Bronchial epithelial cell (primary cell): ENCODE results near the gene MTURN. TPM values are rescaled to one million over a fixed set of nuclear protein-coding genes. Genes with fewer than 3 reads are reported as not detected.

Experiments
- DNase-seq: peaks from one replicate; pipeline ENCODE4 v3.0.0-alpha.2; 2010; ENCODE audit warnings: low read depth
- FAIRE-seq: peaks from 2 replicates; lab custom pipeline; 2011; peaks lifted over from hg19 to GRCh38; lab: Jason Lieb, UNC
- H3K27me3 ChIP-seq: 2 replicates; pipeline ENCODE4 v1.5.1; 2011; ENCODE audit warnings: low read length; ENCODE audit not compliant: control insufficient read depth, insufficient read depth
- H3K36me3 ChIP-seq: 2 replicates; pipeline ENCODE4 v1.5.1; 2011; ENCODE audit warnings: low read length; ENCODE audit not compliant: control insufficient read depth, insufficient read depth
- H3K4me3 ChIP-seq: 2 replicates; pipeline ENCODE4 v1.5.1; 2011; ENCODE audit warnings: mild to moderate bottlenecking, low read depth, low read length, control low read depth
- total RNA-seq: library from RNA; depleted of rRNA; stranded (reverse); fragments of >200 nt; gene quantifications from 2 replicates; pipeline ENCODE4 v1.2.1, GENCODE V29; 2014
- TF ChIP-seq, protein P1 (sequence below): IDR thresholded peaks from 2 replicates; pipeline ENCODE4 v1.5.1; 2011; ENCODE audit warnings: mild to moderate bottlenecking, moderate library complexity, low read length, control low read depth, inconsistent platforms; ENCODE audit not compliant: insufficient read depth, severe bottlenecking

Gene MTURN
- total RNA-seq, 1 donor from 2014 or later: 43.7 TPM

DNA sequence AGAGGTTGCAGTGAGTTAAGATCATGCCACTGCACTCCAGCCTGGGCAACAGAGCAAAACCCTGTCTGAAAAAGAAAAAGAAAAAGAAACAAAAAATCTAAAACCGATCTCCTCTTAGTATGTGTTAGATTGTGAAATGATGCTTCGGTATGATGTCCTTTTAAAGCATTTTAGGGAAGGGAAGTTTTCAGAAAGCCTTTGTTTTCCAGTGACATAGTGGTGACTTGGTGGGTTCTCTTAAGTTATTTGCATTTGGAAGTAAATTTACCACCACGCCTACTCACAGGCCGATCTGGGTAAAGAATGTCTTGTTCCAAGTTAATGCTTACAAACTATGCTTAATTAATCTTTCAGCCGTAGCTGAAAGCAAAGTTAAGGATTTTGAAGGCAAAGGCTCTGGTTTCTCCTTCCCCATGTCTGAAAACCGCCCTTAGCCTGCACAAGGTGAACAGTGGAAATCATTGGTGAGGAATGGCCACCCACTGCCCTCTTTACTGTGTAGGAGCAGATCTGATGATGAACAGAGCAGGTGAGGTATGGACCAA lies 10.7 kb downstream of the MTURN start:
- Histone ChIP-seq H3K36me3 (peaks cover 6% of the 10 kb centered on the region), H3K27me3 (no peaks in the 10 kb centered on the region), H3K4me3 (no peak overlapping the region)
- DNase-seq: no peak
- no peak for FAIRE-seq
- TF ChIP-seq, protein P1, sequence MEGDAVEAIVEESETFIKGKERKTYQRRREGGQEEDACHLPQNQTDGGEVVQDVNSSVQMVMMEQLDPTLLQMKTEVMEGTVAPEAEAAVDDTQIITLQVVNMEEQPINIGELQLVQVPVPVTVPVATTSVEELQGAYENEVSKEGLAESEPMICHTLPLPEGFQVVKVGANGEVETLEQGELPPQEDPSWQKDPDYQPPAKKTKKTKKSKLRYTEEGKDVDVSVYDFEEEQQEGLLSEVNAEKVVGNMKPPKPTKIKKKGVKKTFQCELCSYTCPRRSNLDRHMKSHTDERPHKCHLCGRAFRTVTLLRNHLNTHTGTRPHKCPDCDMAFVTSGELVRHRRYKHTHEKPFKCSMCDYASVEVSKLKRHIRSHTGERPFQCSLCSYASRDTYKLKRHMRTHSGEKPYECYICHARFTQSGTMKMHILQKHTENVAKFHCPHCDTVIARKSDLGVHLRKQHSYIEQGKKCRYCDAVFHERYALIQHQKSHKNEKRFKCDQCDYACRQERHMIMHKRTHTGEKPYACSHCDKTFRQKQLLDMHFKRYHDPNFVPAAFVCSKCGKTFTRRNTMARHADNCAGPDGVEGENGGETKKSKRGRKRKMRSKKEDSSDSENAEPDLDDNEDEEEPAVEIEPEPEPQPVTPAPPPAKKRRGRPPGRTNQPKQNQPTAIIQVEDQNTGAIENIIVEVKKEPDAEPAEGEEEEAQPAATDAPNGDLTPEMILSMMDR: no peak

DNA sequence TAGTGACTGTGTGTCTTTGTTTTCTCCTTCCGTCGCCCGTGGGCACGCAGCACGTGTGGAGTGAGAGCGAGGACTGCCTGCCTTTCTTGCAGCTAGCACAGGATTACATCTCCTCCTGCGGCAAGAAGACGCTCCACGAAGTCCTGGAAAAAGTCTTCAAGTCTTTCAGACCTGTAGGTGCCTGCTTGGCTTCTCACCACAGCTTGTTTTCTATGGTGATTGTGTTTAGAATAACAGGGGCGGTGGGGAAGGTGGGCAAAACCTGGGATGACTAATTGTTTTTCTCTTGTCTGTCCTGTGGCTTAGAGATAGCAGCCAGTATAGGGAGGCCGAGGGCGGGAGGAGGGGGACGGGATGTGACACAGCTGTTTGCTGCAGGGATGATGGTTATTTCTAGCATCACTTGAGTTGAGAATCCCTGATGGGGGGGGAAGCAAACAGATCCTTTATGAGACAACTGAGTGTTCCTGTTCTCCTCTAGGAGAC lies 11.4 kb downstream of the MTURN start:
- no peak for FAIRE-seq

DNA sequence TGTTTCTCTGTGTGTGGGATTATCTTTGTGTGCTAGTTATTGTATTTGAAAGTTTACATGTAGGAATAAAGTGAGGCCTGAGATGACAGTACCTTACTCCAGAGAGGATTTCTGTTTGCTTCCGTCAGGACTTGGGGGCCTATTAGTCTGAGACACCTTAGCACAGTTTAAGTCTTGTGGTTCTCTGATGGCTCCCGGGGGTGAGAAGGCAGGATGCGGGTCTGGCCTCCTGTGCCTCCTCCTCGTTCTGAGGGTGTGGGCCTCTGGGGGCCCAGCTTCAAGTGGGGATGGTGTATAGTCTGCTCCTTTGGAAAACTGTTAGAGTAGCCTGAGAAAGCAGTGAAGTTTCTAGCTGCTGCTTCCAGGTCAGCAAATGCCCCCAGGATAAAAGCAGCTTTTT lies 12.4 kb downstream of the MTURN start:
- no peak for FAIRE-seq
- no peak for DNase-seq
- TF ChIP-seq, protein P1: no peak
- H3K36me3 ChIP-seq: peaks cover 11% of the 10 kb centered on the region
- H3K4me3 ChIP-seq: no peak overlapping the region
- no peaks in the 10 kb centered on the region for H3K27me3 ChIP-seq

More for the DNA sequence above, 11.4 kb downstream of the MTURN start:
- no peak for DNase-seq
- Histone ChIP-seq H3K4me3 (no peak overlapping the region), H3K36me3 (peaks cover 11% of the 10 kb centered on the region), H3K27me3 (no peaks in the 10 kb centered on the region)
- TF ChIP-seq, protein P1: no peak

DNA sequence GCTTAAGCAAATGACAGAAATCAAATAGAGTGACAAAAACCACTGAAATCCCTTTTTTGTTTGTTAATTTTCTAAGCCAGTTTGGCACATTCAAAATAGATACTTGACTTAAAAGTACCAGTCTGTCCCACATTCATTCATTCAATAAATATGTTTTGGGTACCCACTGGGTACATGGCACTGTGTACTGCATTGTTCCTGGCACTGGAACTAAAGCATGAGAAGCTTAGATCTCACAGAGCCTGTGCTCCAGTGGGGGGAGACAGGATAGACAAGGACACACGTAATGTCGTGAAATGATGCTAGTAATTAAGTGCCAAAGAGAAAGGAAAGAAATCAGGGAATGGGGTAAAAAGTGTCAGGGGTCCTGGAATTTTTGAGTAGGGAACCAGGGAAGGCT lies 13.0 kb downstream of the MTURN start:
- TF ChIP-seq, protein P1: no peak
- H3K27me3 ChIP-seq: no peaks in the 10 kb centered on the region
- no peak for FAIRE-seq

DNA sequence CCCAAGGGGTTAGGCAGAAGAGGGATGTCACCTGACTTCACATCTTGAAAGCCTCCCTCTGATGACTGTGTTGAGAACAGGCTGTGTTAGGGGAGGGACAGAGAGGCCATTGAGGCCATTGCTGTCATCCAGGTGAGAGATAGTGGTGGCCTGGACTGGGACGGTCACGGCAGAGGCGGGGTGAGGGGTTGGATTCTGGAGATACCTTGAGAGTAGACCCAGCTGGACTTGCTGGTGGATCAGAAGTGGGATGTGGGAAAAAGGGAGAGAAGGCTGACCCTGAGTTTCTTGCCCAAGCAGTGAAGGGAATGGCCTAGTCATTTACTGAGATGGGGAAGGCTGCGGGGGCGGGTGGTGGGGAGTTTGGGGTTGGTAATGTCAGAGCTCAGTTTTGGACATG lies 13.6 kb downstream of the MTURN start:
- no peak overlapping the region for H3K4me3 ChIP-seq
- H3K36me3 ChIP-seq: peaks cover 14% of the 10 kb centered on the region
- DNase-seq (no peak), FAIRE-seq (no peak)
- TF ChIP-seq, protein P1: no peak
- H3K27me3 ChIP-seq: no peaks in the 10 kb centered on the region

More for the DNA sequence above, 13.0 kb downstream of the MTURN start:
- Histone ChIP-seq H3K4me3 (no peak overlapping the region), H3K36me3 (peaks cover 14% of the 10 kb centered on the region)
- no peak for DNase-seq
